Uterus (tissue), 4 donors: Measurements from ENCODE around the gene BPIFB6. TPM values are rescaled to one million over a fixed set of nuclear protein-coding genes. Genes with fewer than 3 reads are reported as not detected.

Experiments used
- DNase-seq, 2 donors: peaks; one replicate each; pipeline ENCODE4 v3.0.0-alpha.2; 2019 to 2020
- H3K27ac ChIP-seq, 2 donors: fragments of 200-600 bp; sonication (generic); 1 replicate in 1 of 2; 2 replicates in 1 of 2; pipeline ENCODE4 v1.5.1; 2016 to 2018
- H3K27me3 ChIP-seq, 2 donors: fragments of 200-600 bp; sonication (generic); one replicate each; pipeline ENCODE4 v1.5.1; 2018 to 2019; ENCODE audit warnings: control low read depth in 1 of 2
- H3K36me3 ChIP-seq, 2 donors: fragments of 200-600 bp; sonication (generic); one replicate each; pipeline ENCODE4 v1.5.1; 2019; ENCODE audit warnings: control low read depth in 1 of 2
- H3K4me1 ChIP-seq, 2 donors: fragments of 200-600 bp; sonication (generic); one replicate each; pipeline ENCODE4 v1.5.1; 2018 to 2019; ENCODE audit warnings: control low read depth in 1 of 2
- H3K4me3 ChIP-seq, 2 donors: fragments of 200-600 bp; sonication (generic); 1 replicate in 1 of 2; 2 replicates in 1 of 2; pipeline ENCODE4 v1.5.1; 2018 to 2019; ENCODE audit warnings: mild to moderate bottlenecking in 1 of 2
- H3K9me3 ChIP-seq, 2 donors: fragments of 200-600 bp; sonication (generic); one replicate each; pipeline ENCODE4 v1.5.1; 2019; ENCODE audit warnings: control low read depth in 1 of 2
- CTCF ChIP-seq, 4 experiments: fragments of 200-600 bp in 2 of 4; fragments of 450-650 bp in 2 of 4; sonication (generic) in 2 of 4; IDR thresholded peaks; one replicate each; pipeline ENCODE4 v1.5.1; 2016 to 2019; ENCODE audit warnings: antibody characterized with exemption in 4 of 4, mild to moderate bottlenecking in 2 of 4, moderate library complexity in 1 of 4
- POLR2A ChIP-seq, 2 donors: fragments of 450-650 bp; IDR thresholded peaks; one replicate each; pipeline ENCODE4 v1.6.1; 2016; ENCODE audit warnings: antibody characterized with exemption in 2 of 2, mild to moderate bottlenecking in 1 of 2, moderate library complexity in 1 of 2
- intact Hi-C: fragments of 100-400 bp; cut with DNase I; formaldehyde crosslinking; loops from one replicate; pipeline ENCODE4 v1.15.1; 2023; ENCODE audit warnings: low total_unique reads
- total RNA-seq, 4 donors: library from RNA; depleted of rRNA in 3 of 4; stranded (reverse); fragments of >200 nt in 3 of 4; gene quantifications; one replicate each; pipeline versions ENCODE4 v1.1.0 to v1.2.4, GENCODE V29; 2014 to 2023
- donor health status: DM: yes; HTN: yes; CAD: no.

Gene BPIFB6
- total RNA-seq, 4 donors from 2014 or later, result not detected

- Histone ChIP-seq H3K36me3 (no peaks in the 10 kb centered on the region), H3K4me3 (no peak overlapping the region), H3K4me1 (no peaks in the 10 kb centered on the region), H3K27ac (no peak overlapping the region), H3K27me3 (no peaks in the 10 kb centered on the region), H3K9me3 (no peaks in the 10 kb centered on the region)
- no peak for DNase-seq
- TF ChIP-seq POLR2A (IDR thresholded peaks at IDR 0.05), result no peak
- TF ChIP-seq CTCF (IDR thresholded peaks at IDR 0.05), result no peak
- intact Hi-C loops, result no loop called here
Observed at GRCh38 chr20:33076662-33077372, 45.4 kb downstream of the BPIFB6 start.

GRCh38 chr20:33079259-33079658 is 47.8 kb downstream of the BPIFB6 start, which contains the start of gene BPIFB4:
TSS of gene BPIFB4 (plus strand) at chr20:33079643. CDS start at chr20:33081527, 1,884 bp downstream.
- no peaks in the 10 kb centered on the region for H3K27me3 ChIP-seq
- DNase-seq, result no peak
- TF ChIP-seq CTCF (IDR thresholded peaks at IDR 0.05) (no peak), POLR2A (IDR thresholded peaks at IDR 0.05) (no peak)
- H3K27ac ChIP-seq, result no peak within 1 kb of the TSS
- no peaks in the 10 kb centered on the region for H3K4me1 ChIP-seq
- H3K4me3 ChIP-seq, result no peak within 1 kb of the TSS
- intact Hi-C loops, result no loop called here
- no peaks in the 10 kb centered on the region for H3K36me3 ChIP-seq
- H3K9me3 ChIP-seq, result no peaks in the 10 kb centered on the region

GRCh38 chr20:33081411-33082154 is 50.1 kb downstream of the BPIFB6 start:
- DNase-seq, result no peak
- TF ChIP-seq POLR2A (IDR thresholded peaks at IDR 0.05), result no peak
- H3K9me3 ChIP-seq, result no peaks in the 10 kb centered on the region
- no peaks in the 10 kb centered on the region for H3K36me3 ChIP-seq
- intact Hi-C loops, result no loop called here
- no peak overlapping the region for H3K27ac ChIP-seq
- H3K4me1 ChIP-seq, result no peaks in the 10 kb centered on the region
- no peak overlapping the region for H3K4me3 ChIP-seq
- no peaks in the 10 kb centered on the region for H3K27me3 ChIP-seq

GRCh38 chr20:33082546-33082945 is 51.1 kb downstream of the BPIFB6 start:
- H3K27me3 ChIP-seq, result no peaks in the 10 kb centered on the region
- H3K9me3 ChIP-seq, result no peaks in the 10 kb centered on the region
- H3K4me1 ChIP-seq, result no peaks in the 10 kb centered on the region
- DNase-seq, result no peak
- H3K4me3 ChIP-seq, result no peak overlapping the region
- no peaks in the 10 kb centered on the region for H3K36me3 ChIP-seq
- intact Hi-C loops, result no loop called here
- TF ChIP-seq CTCF (IDR thresholded peaks at IDR 0.05) (no peak), POLR2A (IDR thresholded peaks at IDR 0.05) (no peak)
- no peak overlapping the region for H3K27ac ChIP-seq

GRCh38 chr20:33083544-33084340 is 52.3 kb downstream of the BPIFB6 start:
- intact Hi-C loops, result no loop called here
- no peak overlapping the region for H3K27ac ChIP-seq
- TF ChIP-seq POLR2A (IDR thresholded peaks at IDR 0.05) (no peak), CTCF (IDR thresholded peaks at IDR 0.05) (no peak)

More at GRCh38 chr20:33083544-33084340, 52.3 kb downstream of the BPIFB6 start:
- DNase-seq, result no peak
- Histone ChIP-seq H3K27me3 (no peaks in the 10 kb centered on the region), H3K36me3 (no peaks in the 10 kb centered on the region), H3K4me1 (no peaks in the 10 kb centered on the region), H3K4me3 (no peak overlapping the region), H3K9me3 (no peaks in the 10 kb centered on the region)
